Muscle layer of duodenum (tissue), 2 donors: ENCODE measurements around the gene SH3RF3.

Experiments
- H3K27ac ChIP-seq: one replicate; pipeline ENCODE4 v1.7.0; 2013; ENCODE audit warnings: mild to moderate bottlenecking, low read length
- H3K27me3 ChIP-seq: one replicate; pipeline ENCODE4 v1.7.0; 2013; ENCODE audit warnings: low read depth, mild to moderate bottlenecking, control low read depth, low read length
- H3K36me3 ChIP-seq, 2 donors: one replicate each; pipeline ENCODE4 v1.7.0; 2013; ENCODE audit warnings: low read length in 2 of 2, control low read depth in 1 of 2, mild to moderate bottlenecking in 1 of 2; ENCODE audit not compliant: insufficient read depth in 2 of 2, control insufficient read depth in 1 of 2
- H3K4me1 ChIP-seq, 2 donors: one replicate each; pipeline ENCODE4 v1.7.0; 2013; ENCODE audit warnings: low read length in 2 of 2, mild to moderate bottlenecking in 2 of 2, control low read depth in 1 of 2, moderate library complexity in 1 of 2; ENCODE audit not compliant: insufficient read depth in 2 of 2, control insufficient read depth in 1 of 2
- H3K4me3 ChIP-seq, 2 donors: one replicate each; pipeline ENCODE4 v1.7.0; 2013; ENCODE audit warnings: low read length in 2 of 2, low read depth in 1 of 2, mild to moderate bottlenecking in 1 of 2
- H3K9me3 ChIP-seq, 2 donors: one replicate each; pipeline ENCODE4 v1.7.0; 2013; ENCODE audit warnings: low read length in 2 of 2, control low read depth in 1 of 2, mild to moderate bottlenecking in 1 of 2; ENCODE audit not compliant: control insufficient read depth in 1 of 2
- donor health status: healthy.

Gene SH3RF3

DNA sequence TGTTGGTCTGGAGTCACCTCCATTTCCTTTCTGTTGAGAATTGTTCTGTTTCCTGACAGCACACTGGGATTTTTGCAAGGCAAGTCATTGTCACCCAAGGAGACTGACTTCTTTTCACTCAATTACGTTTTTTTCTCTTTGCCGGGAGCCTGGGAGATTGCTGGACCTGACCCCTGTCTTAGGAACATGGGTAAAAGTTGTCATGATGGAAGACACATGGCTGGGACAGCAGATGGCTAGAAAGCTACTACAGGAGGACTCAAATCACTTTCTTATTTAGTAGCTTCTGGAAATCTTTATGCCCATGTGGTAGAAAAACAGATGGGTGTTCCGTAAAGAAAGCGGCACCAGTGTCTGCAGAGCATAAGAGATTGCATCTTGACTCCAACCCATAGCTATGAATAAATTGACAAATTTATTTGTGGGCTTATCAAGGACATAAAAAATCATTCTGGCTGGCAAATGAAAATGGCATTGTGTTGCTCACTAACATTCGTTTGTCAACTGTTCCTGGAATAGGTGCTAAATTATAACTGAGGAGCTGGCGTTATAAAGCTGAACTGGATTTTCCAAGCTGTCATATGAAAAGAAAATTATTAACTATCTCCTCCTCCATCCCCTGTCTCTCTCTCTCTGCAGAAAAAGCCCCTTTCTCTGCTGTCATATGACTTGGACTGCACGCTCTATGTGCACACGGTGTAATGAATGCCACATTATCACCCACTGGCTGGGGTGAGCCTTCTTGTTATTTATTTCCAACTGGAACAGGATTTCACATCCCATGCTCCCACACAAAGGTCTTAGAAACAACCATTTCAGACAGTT is 159.8 kb downstream of the SH3RF3 start:
- H3K4me1 ChIP-seq, result peaks cover 5 to 23% of the 10 kb centered on the region in 2 donors
- H3K27ac ChIP-seq, result no peak overlapping the region
- H3K27me3 ChIP-seq, result no peaks in the 10 kb centered on the region
- no peaks in the 10 kb centered on the region for H3K9me3 ChIP-seq
- H3K36me3 ChIP-seq, result no peaks in the 10 kb centered on the region
- H3K4me3 ChIP-seq, result no peak overlapping the region

DNA sequence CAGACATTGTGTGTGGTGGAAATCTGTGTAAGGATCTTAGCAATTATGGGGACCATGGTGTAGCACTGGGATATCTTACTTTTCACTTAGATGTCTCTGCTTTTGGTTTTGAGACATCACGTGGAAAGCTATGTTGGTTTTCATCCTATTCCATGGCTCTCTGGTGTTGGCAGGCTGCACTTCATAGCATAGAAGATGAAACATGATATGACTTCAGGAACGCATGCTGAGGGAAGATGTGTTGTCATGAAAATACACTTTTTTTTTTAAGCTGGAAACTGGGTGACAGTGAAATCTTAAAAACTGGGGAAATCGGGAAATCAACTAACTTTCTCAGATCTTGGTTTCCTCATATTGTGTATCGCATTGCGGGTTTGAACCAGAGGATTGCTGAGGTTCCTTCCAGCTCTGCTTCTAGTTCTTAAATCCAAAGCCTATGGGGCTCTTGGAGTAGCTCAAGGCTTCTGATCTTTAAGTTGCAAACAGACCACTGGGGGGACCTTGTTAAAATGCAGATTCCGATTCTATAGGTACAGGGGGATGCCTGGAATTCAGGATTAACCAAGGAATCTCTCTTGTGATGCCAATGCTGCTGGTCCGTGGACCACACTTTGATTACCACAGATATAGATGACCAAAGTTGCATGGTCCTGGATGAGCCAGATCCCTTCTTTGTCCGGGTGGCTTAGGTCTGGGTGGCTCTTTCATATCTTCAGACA is 160.7 kb downstream of the SH3RF3 start:
- H3K27me3 ChIP-seq, result no peaks in the 10 kb centered on the region
- H3K9me3 ChIP-seq, result no peaks in the 10 kb centered on the region
- peaks cover 0 to 18% of the 10 kb centered on the region in 2 donors for H3K4me1 ChIP-seq
- H3K36me3 ChIP-seq, result no peaks in the 10 kb centered on the region
- H3K4me3 ChIP-seq, result no peak overlapping the region
- no peak overlapping the region for H3K27ac ChIP-seq

DNA sequence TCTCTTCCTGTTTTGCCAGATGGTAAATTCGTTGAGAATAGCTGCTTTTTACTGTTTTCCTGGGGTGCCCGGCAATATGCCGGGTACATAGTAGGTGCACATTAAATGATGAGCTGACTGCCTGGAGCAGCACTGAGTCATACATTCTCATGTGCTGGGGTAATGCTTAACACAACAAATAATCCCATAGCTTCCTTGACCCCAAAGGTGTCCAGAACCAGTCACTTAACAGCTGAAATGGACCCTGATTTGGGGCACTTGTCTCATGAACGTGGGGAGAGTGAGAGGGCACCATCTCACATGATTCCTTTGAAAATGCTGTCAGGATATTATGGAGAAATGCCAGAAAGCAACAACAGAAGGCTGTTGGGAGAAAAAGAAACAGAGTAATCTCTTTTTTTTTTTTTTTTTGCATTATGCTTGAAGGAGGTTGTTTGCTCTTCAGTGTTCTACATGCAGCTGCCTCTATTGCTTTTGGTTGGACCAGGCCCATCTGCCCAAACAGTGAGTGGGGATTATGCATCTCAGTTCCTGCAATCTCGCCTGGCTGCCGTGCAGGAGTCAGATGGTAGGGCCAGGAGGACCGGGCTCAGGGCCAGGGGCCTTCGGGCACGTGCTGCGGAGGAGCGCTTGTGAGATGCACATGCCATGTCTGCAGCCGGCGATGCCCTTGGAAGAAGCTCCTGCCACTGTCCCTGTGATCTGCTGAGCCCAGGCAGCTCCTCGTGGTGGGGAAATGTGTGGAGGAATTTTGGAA is 162.1 kb downstream of the SH3RF3 start:
- H3K4me1 ChIP-seq, result peaks cover 0 to 4% of the 10 kb centered on the region in 2 donors
- no peak overlapping the region for H3K27ac ChIP-seq
- H3K36me3 ChIP-seq, result no peaks in the 10 kb centered on the region
- H3K4me3 ChIP-seq, result no peak overlapping the region
- H3K27me3 ChIP-seq, result no peaks in the 10 kb centered on the region
- H3K9me3 ChIP-seq, result no peaks in the 10 kb centered on the region

DNA sequence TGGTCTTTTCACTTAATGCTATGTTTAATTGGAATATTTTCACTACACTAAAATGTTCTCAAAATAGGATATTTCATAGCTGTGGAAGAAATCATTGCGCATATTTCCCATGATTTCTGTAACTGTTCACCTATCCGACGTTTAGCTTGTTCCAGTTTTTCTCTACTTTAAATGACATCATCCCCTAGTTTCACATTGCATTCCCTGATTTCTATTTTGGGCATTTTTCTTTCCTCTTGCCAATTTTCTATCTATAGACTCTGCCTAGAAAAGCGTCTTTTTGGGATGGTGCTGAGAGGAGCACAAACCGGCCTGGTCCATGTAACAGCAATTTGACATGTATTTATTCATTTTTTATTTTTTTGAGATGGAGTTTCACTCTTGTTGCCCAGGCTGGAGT is 163.4 kb downstream of the SH3RF3 start:
- Histone ChIP-seq H3K4me3 (no peak overlapping the region), H3K36me3 (no peaks in the 10 kb centered on the region), H3K27me3 (no peaks in the 10 kb centered on the region), H3K9me3 (no peaks in the 10 kb centered on the region), H3K27ac (no peak overlapping the region), H3K4me1 (peaks cover 0 to 4% of the 10 kb centered on the region in 2 donors)

DNA sequence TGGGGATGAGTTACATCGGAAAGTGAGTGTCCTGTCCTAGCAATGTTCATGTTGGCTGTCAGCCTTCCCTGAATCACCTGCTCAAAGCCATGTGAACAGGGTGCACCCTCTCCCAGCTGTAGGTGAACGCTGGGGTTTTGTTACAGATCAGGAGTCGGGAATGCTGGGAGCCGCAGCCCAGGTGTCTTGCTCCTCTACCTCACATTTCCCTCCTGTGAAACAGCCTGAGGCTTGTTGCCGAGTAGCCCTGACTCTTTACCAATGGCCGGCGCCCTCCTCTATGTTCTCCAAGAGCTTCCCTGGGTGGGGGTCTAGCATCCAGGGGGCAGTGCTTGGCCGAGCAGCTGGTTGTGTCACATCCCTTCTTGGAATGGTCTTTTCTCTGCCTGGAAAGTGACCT is 164.7 kb downstream of the SH3RF3 start:
- no peak overlapping the region for H3K27ac ChIP-seq
- no peaks in the 10 kb centered on the region for H3K9me3 ChIP-seq
- no peak overlapping the region for H3K4me3 ChIP-seq
- H3K4me1 ChIP-seq, result peaks cover 0 to 4% of the 10 kb centered on the region in 2 donors
- H3K36me3 ChIP-seq, result no peaks in the 10 kb centered on the region
- no peaks in the 10 kb centered on the region for H3K27me3 ChIP-seq

DNA sequence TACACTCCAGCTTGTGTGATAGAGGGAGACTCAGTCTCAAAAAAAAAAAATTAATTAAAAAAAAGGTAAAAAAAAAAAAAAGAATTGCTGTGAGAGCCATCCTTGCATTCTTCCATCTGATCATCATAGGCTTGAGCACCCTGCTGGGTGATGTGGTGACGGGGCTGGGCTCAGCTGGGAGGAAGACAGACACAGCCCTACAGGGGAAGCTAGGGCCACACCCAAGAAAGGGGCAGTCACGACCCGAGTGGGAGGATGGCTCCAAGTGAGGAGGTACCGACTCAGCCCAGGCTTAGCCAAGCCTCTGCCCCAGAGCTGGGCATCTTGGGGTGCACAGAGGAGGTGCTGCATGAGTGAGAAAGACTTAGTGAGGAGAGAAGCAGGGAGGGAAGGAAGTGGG is 165.5 kb downstream of the SH3RF3 start:
- peaks cover 0 to 4% of the 10 kb centered on the region in 2 donors for H3K4me1 ChIP-seq
- H3K27ac ChIP-seq, result no peak overlapping the region

DNA sequence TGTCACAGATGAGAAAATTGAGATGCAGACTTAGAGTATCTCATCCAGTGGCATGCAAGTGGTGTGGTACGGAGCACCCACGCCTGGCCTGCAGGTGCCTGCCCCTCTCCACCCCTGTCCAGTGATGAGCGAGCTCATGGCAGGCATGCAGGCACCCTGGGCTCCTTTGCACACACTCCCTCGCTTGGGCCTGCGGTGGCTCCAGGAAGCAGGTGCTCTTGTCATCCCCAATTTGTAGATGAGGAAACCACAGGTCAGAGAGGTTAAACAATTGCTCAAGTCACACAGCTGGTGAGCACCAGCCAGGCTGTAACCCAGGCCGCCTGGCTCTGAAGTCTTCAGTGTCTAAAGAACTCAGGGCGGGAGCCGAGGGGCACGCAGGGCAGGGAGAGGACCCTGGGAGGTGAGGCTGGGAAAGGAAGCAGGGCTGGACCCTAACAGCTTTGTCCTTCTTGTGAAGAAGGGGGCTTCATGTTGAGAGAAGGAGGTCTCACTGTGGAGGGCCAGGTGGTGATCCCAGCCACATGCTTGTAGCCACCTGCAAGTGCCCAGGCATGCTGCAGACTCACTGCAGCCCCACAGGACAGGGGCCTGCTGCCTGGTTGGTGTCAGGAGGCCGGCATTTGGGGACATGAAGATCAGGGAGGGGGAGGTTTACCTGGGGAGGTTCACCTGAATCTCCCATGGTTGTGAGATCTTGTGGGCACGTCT is 166.2 kb downstream of the SH3RF3 start:
- Histone ChIP-seq H3K4me3 (no peak overlapping the region), H3K4me1 (peaks cover 0 to 4% of the 10 kb centered on the region in 2 donors), H3K9me3 (no peaks in the 10 kb centered on the region), H3K27me3 (no peaks in the 10 kb centered on the region), H3K27ac (no peak overlapping the region), H3K36me3 (no peaks in the 10 kb centered on the region)

More for the DNA sequence above, 165.5 kb downstream of the SH3RF3 start:
- no peaks in the 10 kb centered on the region for H3K9me3 ChIP-seq
- H3K4me3 ChIP-seq, result no peak overlapping the region
- H3K36me3 ChIP-seq, result no peaks in the 10 kb centered on the region
- H3K27me3 ChIP-seq, result no peaks in the 10 kb centered on the region

DNA sequence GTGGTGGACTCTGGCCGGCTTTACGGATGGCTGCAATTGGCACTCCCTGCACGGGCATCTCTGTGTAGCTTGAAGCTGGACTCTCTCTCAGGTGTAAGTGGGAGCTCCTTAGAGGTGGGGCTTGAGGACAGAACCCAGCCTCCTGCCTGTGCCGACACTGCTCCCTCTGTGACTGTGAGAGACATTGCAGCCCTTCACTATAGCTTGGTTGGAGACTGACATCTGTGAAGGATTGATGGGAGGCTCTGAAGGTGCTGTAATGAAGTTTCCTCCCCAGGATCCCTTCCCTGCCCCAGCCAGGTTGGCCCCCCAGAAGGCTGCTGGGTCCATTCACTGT is 166.7 kb downstream of the SH3RF3 start:
- H3K9me3 ChIP-seq, result no peaks in the 10 kb centered on the region
- no peak overlapping the region for H3K27ac ChIP-seq
- no peaks in the 10 kb centered on the region for H3K36me3 ChIP-seq

DNA sequence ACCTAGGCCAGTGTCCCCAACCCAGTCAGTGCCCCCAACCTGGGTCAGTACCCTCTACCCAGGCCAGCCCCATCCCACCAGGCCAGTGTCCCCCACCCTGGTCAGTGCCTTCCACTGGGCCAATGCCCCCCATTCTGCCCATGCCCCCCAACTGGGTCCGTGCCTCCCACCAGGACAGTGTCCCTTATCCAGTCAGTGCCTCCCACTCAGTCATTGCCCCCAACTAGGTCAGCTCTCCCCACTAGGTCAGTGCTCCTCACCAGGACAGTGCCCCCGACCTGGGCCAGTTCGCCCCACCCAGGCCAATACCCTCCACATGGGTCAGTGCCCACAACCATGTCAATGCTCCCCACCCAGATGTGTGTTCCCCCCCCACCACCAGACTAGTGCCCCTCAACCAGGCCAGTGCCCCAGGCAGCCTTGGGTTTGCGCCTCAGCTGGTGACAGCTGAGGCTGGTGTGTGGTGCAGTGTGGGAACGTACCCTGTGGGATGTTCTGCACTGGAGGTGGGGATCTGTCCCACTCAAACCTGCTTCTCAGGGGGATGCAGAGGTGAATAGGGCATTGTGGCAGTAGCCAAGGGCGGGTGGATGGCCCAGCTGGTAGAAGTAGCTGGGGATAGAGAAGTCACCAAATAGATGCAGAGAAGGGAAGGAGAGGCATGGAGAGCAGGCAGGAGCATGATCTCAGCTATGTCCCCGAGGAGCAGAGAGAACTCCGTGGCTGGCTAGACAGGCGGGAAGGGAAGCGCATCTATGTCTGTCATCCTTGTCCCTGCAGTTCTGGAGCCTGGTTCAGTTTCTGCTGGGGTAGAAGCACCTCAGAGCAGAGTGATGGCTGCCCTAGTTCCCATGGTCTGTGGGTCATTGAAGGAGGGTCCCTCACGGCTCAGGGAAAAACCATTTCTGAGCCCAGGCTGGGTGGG is 168.8 kb downstream of the SH3RF3 start:
- Histone ChIP-seq H3K4me1 (no peaks in the 10 kb centered on the region), H3K36me3 (no peaks in the 10 kb centered on the region), H3K27ac (no peak overlapping the region), H3K4me3 (no peak overlapping the region), H3K27me3 (no peaks in the 10 kb centered on the region), H3K9me3 (no peaks in the 10 kb centered on the region)

More for the DNA sequence above, 166.7 kb downstream of the SH3RF3 start:
- peaks cover 0 to 4% of the 10 kb centered on the region in 2 donors for H3K4me1 ChIP-seq
- no peaks in the 10 kb centered on the region for H3K27me3 ChIP-seq
- no peak overlapping the region for H3K4me3 ChIP-seq

DNA sequence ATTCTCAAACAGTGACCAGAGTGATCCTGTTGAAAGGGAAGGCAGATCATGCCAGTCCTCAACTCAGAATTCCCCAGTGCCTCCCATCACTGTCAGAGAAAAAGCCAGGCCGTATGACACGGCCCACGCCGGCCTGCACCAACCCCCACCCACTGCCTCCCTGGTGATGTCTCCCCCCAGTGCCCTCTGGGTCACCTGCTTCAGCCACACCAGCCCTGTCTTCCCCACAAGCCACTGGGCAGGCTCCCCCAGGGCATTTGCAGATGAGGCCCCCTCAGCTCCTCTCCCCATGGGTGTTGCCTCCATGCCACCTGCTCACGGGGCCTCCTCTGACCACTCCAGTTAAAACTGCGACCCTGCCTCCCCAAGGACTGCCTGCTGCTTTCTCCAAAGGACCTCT is 169.8 kb downstream of the SH3RF3 start:
- H3K9me3 ChIP-seq, result no peaks in the 10 kb centered on the region
- H3K4me1 ChIP-seq, result no peaks in the 10 kb centered on the region
- H3K4me3 ChIP-seq, result no peak overlapping the region
- no peaks in the 10 kb centered on the region for H3K36me3 ChIP-seq
- H3K27ac ChIP-seq, result no peak overlapping the region
- no peaks in the 10 kb centered on the region for H3K27me3 ChIP-seq
